CD4-positive, alpha-beta T cell treated with Interleukin-15 for 1 hour (primary cell): Measurements from ENCODE around the gene PPARA.

ENCODE experiments used
- DNase-seq: peaks from one replicate; pipeline ENCODE4 v3.0.0-alpha.2; 2020

The PPARA gene

DNA sequence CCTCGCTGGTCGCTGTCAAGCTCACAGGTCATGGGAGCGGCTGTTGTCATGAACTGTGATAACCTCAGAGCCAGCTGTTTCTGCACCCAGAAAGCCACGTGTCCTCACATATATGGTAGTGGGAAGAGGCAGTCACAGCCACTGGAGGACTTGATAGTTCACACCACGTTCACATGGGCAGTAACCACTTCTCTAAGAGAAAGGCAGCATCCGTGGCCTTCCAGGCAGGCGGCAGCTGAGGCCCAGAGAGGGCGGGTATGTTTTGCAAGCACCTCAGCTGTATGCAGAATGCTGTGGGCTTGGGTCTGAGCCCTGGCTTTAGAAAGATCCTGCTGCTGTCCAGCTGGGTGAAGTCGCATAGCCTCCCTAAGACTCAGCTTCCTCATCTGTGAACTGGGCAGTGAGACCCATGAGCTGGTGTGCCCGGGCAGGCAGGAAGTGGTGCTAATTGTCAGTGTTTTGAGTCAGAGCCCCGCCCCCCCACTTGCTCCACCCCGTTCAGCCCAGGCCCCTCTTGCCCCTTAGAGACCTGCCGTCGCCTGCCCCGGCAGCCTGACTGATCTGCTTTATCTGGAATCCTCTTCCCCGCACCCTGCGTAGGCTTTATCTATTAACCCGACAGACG is 130.8 kb downstream of the PPARA start:
- peak; percentile 67 for DNase-seq

DNA sequence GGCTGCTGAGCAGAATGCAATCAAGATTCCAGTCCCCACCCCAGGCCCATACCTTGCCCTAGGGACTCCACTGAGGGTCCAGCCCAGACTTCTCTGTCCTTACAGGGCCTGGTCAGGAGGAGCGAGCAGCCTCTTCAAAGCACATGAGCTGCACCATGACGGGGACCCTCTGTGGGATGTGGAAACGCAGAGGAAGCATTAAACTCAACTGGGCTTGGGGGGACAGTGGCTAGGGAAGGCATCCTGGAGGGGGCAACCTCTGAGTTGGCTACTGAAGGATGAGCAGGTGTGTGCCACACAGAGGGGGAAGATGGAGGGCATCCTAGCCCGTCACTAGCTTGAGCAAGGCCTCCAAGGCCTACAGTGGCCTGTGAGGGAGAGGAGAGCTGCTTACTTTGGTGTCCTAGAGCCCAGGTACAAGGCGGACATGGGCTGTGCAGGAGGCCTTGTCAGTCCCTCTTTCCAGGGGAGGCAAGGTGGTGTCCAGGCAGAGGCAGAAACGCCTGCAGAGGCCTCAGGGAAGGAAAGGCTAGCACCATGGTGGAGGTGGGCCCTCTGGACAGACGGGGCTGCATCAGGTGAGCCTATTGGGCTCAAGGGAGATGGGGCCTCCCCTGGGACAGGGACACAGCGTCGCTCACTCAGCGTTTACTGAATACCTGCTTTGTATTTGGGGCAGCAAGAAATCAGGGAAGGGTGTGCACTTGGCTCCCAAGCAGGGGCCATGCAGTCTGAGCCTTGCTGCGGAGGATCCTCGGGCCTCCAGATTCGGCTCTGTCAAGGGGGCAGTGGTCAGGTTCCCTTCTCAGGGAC is 131.7 kb downstream of the PPARA start:
- no peak for DNase-seq

DNA sequence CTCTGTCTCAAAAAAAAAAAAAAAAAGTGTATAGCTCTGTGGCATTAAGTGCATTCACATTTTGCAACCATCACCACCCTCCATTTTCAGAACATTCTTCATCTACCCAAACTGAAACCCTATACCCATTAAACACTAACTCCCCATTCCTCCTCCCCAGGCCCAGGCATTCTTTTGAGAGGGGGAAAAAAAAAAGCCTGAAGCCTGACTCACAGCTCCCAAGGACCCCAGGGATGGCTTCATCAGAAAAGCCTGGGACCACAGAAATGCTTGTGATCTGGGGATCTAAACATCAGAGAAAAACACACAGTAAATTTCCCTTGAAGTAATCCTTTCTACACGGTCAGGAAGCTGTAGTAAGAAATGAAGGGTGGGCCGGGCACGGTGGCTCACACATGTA is 135.7 kb downstream of the PPARA start:
- DNase-seq = no peak

DNA sequence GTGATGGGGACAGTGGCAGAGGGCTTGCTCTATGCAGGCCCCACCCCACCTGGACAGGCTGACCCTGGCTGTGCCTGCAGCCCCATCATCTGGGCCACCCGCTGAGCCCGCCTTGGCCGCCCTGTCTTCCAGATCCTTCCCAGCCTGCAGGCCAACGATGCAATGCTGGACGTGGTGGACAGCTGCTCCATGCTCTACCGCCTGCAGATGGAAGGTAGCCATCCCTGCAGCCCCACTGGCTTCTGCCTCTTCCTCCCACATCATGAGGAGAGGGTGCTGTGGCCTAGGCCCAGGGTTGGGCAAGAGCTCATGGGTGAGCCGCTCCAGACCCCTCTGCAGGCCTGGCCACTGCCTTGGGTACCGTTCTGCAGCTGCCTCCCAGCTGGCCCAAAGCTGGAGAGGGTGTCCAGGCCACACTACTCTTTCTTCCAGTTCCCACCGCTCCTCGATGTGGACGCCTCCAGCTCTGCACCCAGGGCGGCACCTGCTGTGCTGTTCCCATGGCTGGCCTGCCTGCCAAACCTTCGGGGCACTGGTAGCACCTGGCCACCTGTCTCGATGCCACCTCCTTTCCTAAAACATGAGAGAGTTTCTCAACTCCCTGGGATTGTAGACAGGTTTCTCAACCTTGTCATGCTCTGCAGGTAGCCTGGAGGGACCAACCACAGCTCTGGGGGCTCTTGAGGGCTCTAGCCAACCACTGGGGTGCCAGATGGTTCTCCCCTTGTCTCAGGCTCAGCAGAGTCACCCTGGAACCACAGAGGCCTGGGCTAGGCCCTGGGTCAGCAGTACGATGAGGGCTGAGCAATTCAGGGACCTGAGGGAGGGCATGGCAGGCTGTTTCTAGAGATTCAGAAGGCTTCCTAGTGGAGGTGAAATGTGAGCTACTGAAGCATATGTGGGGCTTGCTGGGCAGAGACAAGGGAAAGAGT is 136.9 kb downstream of the PPARA start:
- no peak for DNase-seq

DNA sequence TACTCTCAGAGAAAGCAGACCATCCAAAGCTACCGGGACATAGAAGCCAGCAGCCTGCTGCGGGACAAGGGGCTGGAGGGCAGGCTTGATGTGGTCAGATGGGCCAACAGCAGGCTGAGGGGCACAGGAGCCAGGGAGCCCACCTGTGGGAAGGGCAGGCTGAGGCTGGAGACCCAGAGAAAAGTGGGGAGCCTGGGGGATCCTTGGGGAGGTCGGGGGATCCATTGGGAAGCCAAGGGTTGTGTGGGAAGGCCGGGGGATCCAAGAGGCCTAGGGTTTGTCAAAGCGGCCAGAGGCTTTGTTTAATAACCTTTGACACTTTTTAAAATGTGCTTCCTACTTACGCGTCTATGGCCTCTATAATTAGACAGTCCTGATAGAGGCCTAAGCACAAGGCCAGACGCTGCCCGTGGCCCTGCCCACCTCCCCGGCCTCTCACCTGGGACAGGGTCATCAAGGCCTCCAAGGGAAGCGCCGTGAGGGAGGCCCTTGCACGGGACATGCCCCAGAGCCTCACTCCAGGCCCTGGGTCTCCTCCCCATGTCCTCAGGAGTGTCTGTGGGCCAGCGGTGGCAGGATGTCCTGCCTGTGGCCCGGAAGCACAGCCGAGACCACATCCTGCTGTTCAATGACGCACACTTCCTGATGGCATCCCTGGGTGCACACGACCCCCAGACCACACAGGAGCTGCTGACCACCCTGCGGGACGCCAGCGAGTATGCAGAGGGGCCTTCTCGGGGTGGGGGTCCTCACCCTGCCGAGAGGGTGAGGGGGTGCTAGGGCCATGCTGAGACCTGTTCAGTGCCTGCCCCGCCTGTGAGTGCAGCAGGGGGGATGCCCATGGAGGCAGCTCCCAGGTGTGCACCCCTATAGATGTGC is 137.8 kb downstream of the PPARA start:
- peak; percentile 68 for DNase-seq

DNA sequence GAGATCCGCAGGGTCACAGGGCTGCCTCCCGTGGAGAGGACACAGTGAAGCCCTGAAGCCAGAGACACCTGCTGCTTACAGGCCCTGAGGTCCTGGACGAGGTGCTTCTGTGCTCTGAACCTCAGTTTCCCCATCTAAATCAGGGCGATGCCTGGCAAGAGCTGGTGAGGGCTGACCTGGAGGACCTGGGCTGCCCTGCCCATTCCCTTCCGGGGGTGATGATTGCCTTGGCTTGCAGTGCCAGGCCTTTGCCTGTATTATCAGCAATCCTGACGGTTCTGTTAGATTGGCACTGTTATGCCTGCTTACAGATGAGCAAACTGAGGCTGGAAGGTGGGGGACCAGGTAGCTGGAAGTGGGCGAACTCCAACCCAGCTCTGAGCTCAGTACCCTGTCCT is 138.5 kb downstream of the PPARA start:
- no peak for DNase-seq

DNA sequence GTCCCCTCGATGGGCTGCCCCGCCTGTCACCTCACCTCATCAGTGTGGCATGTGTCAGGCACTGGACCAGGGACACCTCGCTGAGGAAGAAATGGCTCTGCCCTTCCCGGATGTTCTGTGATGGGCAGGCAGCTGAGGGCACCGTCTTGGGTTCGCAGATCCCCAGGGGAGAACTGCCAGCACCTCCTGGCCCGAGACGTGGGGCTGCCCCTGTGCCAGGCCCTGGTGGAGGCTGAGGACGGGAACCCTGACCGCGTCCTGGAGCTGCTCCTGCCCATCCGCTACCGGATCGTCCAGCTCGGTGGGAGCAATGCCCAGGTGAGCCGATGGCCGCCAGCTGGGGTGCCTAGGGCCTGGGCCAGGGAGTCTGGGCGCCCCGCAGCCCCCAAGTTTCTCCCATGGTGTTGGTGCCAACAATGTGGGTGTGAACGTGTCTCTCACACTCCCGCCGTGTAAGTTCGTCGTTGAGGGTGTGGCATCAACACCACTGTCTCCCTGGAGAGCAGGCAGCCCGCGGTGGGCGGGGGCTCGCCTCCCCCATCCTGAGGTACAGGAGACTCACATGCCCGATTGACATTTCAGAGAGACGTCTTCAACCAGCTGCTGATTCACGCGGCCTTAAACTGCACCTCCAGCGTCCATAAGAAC is 139.0 kb downstream of the PPARA start:
- DNase-seq = peak; percentile 66

DNA sequence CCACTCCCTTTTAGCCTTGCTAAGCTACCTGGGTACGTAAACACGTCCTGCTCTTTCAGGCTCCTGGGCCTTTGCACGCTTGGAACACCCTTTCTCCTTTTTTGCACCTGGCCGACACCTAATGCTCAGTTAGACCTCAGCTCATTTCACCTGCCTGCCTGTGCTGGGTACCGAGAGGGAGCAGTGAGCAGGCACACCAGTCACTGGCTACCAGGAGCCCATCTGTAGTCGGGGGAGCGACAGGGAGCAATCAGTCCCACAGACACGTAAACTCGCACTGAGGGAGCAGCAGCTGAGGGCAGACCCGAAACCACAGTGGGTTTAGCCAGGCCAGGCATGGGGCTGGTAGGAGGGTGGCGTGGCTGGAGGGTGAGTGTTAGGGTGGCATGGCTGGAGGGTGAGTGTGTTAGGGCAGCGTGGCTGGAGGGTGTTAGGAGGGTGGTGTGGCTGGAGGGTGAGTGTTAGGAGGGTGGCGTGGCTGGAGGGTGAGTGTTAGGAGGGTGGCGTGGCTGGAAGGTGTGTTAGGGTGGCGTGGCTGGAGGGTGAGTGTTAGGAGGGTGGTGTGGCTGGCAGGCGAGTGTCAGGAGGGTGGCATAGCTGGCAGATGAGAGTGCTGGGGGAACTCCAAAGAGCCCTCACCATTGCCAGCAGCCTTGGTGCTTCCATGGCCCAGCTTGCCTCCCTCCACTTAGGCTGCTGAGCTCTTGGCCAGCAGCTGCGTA is 140.0 kb downstream of the PPARA start:
- DNase-seq = no peak

DNA sequence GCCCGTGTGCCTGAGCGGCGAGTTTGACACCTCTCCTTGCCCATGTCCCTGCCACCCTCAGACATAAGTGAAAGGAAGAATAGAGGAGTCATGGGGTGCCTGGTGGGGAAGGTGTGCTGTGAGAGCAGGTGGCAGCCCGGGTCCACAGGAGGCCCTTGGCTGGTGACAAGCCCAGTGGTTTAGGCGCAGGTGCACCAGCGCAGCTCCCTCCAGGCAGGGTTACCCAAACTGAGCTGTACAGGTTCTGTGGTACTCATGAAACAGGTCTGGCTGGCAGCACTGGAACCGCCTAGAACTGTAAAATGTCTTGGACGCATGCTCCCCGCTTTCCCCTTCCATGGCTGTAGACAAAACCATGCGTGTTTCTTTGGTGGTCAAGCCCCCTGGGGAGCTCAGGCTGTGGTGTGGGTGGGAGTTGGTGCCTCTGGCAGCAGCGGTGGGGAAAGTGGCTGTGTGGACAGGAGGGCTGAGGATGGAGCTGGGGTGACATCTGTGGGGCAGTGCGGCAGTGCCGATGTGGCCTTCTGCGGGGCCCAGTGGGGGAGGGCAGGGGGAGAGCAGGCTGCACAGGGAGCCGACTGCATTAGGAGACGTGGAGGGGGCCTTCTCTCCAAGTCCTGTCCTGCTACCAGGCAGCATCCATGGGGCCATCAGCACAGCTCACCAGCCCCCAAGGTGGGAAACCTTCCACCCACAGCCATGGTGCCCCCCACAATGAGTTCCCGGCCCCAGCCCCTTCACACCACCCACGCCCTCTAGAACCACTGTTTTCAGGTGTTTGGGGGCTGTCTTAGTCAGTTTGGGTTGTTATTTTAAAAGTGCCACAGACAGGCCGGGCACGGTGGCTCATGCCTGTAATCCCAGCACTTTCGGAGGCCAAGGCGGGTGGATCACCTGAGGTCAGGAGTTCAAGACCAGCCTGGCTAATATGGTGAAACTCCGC is 140.8 kb downstream of the PPARA start:
- DNase-seq = no peak

DNA sequence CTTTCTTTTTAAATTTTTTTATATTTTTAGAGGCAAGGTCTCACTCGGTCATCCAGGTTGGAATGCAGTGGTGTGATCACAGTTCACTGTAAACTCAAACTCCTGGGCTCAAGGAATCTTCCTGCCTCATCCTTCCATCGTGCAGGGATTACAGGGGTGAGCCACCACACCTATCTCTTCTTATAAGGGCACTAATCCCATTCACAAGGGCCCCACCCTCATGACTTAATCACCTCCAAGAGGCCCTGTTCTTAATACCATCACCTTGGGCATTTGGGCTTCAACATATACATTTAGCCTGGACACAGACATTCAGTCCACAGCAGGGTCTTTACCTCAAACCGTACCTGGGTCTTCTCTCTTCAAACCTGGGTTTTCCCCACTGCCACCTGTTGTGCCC is 141.8 kb downstream of the PPARA start:
- no peak for DNase-seq

DNA sequence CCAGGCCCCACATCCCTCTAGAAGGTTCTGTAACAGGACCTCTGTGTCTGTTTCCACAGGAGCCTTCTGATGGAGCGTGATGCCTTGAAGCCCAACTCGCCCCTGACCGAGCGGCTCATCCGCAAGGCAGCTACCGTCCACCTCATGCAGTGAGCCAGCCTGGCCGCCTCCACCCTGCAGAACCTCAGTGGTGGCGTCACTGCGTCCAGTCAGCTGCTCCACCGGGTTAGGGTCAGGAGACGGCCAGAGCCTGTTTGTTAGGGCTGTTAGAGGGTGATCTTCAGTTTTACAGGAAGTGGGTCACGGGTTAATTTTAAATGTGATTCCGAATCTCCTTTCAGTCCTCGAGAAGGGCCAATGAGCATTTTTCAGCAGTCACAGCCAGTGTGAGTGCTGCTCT is 142.4 kb downstream of the PPARA start:
- no peak for DNase-seq
